CD4-positive, alpha-beta T cell treated with Interleukin-2 at 100 ng/mL for 4 hours (primary cell): ENCODE measurements around the gene FAF2.
"Not testable (repeated sequence)": the region's sequence is repeated elsewhere in the genome, so short reads cannot be mapped to it uniquely, and the experiment has no call there.

Experiments
- DNase-seq: peaks from one replicate; pipeline ENCODE4 v3.0.0-alpha.2; 2020; ENCODE audit warnings: low spot score

FAF2 gene, protein sequence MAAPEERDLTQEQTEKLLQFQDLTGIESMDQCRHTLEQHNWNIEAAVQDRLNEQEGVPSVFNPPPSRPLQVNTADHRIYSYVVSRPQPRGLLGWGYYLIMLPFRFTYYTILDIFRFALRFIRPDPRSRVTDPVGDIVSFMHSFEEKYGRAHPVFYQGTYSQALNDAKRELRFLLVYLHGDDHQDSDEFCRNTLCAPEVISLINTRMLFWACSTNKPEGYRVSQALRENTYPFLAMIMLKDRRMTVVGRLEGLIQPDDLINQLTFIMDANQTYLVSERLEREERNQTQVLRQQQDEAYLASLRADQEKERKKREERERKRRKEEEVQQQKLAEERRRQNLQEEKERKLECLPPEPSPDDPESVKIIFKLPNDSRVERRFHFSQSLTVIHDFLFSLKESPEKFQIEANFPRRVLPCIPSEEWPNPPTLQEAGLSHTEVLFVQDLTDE

DNA sequence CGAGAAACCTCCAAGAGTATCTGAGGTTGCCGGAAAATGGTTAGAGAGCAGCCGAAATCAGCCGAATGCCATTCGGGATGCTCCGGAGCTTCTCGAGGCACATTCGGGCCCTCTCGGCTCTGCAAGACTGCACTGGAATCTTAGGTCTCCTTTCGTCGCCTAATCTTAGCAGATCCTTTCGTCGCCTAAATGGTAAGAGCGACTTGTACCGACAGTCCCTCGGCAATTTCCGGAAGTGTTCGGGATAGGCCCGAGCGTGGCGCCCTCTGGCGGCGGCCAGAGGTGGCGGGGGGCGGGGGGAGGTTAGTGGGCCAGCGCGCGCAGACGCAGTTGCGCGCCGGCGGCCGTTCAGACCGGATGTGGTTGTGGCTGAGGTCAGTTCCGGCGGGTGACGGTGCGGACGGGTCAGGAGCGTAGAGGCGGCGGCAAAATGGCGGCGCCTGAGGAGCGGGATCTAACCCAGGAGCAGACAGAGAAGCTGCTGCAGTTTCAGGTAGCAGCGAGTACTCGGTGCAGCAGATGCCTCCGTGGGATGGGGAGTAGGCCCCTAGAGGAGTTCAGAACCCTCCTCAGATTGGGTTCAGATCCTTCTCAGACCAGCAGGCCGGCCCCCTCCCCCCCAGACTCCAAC is at the start of gene FAF2:
TSS of gene FAF2 (plus strand) at position 408 of the 631 bp plus-strand sequence. CDS start at position 431, 23 bp downstream.
- peak; percentile 99 for DNase-seq

DNA sequence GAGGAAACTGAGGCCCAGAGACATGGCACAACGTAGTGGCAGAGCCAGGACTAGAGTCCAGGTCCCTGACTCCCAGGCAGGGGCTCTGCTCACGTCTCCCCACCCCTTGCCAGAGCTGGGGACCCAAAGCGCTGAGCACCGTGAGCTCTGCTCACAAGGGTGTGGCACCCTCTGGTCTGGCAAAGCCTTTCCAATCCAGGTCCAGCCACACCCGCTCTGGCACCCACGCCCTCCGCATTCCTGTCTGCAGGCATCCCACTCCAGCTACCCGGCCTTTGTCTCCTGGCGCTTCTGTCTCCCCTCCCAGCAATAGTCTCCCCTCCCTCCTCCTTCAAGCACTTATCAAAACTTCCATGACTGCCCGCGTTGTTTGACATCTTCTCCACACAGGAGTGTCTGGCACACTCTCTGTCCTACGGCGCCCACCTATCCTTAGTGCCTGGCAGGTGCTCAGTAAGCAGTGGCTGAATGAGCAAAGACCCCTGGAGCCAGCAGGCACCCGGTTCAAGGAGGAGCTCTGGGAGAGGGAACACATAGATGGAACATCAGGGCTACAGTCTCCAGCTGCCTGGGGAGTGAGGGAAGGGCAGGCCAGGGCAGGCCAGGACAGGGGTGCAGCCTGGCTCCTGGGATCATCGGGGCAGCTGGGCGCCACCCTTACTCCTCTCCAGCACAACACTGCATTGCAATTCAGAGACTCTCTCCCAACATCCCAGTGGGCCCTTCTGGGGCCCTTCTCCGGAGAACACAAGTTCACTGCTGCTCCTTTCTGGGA is 47.6 kb upstream of the FAF2 start:
- DNase-seq: no peak

DNA sequence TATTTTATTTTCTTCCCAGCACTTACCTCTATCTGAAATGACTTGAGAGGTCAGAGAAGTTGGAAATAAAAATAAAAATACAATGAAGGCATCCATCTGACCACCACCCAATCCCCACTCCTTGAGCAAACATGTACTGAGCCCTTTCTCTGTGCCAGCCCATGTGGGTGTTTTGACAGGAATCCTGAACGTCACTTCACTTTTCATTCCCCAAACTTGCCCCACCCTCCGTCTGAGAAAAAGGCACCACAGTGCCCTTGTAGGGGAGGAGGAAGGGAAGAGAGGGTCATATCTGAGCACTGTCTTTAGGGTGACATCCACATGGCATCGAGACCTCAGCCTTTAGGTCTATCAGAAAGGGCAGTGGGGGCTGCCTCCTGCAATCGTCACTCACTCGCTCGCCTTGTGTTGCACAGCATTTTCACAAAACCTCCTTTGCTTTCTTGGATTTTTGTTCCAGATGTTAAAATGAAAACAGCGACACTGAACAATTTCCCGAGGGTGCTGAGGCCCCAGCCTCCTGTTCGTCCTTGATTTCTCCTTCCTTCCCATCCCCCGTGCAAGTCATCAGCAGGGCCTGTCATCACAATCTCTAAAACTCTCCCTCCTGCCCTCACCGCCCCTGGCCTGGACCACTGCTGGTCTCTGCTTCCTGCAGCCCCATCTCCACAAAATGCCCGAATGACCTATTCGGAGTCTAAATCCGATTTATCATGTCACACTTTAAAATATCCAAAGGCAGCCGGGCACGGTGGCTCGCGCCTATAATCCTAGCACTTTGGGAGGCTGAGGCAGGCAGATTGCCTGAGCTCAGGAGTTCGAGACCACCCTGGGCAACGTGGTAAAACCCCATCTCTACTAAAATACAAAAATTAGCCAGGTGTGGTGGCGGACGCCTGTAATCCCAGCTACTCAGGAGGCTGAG is 46.6 kb upstream of the FAF2 start:
- no peak for DNase-seq

DNA sequence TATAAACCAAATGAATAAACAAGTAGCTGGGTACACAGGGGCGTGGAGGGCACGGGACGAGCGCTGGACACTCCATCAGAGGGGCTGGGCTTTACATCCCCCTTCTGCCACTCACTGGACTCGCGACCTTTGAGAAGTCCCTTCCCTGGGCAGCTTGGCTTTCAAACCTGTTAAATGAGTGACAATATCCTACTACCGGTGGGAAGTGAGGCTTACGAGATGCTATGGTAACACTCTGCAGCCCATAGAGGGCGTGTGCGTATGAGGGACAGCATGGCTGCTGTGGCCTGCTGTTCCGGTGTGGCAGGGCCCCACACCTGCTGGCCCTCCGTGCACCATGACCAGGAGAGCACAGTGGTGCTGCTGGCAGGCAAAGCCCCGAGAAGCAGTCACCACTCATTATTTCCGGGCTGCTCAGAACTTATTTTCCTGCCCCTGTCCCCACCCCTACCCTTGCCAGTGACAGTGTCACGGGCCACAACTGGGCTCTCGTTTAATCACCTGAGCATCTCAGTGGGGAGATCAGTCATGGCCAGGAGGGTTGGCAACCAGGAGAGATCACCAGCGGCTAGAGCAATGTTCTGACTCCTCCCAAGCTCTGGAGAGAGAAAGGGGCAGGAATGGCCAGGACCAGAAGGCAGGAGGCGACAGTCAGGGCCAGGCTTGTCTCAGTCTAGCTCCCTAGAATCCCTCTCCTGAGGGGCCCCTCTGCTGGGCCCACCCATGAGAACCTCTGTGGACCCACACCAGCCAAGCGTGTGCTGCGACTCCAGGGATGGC is 42.3 kb upstream of the FAF2 start:
- DNase-seq: no peak

DNA sequence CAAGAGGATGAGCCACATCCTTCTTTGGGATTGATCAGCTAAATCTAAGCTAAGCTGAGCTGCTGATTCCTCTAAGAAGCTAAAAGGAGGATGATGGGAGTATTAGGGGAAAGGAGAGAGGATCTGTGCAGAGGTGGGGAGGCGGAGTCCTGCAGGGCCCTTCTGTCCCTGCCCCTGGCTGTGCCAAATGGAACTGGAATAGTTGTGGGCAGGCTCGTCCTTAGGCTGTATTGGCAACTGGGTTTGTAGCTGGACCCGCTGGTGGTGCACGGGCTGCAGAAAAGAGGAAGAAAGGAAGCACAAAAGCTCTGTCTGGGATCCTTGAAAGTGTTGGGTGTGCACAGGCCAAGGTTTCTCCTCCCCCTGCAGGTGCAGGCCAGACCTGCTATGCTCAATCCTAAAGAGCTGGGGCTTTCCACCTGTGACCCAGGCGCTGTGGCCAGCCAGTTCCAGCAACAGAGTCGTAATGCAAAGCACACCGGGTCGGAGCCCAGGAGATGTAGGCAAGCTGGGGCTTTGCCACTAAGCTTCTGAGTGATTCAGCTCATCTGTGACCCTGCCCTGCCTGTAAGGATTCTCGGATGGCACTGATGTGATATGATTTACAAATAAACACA is 41.6 kb upstream of the FAF2 start:
- DNase-seq: no peak

DNA sequence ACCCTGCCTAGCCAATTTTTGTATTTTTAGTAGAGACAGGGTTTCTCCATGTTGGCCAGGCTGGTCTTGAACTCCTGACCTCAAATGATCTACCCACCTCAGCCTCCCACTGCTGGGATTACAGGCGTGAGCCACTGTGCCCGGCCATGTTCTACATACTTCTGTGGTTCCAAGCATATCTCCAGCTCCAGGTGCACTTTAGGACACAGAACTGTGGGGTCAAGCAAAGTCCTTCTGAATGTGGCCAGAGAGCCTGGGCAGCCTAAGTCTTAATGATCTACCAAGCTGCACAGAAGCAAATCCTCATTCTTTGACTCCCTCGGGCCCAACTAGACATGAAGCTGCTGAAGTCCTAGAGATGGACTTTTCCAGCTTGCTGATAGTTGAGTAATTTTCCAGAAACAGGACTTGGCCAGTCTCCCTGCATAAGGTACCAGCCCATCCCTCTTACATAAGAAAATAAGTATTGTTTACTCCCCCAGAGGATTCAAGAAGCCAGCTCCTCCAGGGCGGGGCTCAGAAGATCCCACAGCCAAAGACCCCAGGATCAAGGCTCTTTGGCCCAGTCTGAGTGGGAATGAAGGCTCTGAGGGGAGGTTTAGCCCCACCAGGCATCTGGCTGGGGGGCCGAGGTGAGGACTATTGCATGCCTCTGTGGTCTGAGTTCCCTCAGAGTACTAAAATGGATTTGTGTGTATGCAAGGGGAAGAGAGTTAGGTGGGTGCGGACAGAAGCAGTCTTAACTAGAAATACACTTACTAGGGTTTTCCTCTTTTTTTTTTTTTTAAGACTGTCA is 40.5 kb upstream of the FAF2 start:
- no peak for DNase-seq

DNA sequence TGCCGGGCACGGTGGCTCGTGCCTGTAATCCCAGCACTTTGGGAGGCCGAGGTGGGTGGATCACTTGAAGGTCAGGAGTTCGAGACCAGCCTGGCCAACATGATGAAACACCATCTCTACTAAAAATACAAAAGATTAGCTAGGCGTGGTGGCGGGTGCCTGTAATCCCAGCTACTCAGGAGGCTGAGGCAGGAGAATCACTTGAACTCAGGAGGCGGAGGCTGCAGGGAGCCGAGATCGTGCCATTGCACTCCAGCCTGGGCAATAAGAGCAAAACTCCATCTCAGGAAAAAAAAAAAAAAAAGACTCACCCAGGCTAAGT is 40.0 kb upstream of the FAF2 start:
- not testable (repeated sequence) for DNase-seq

DNA sequence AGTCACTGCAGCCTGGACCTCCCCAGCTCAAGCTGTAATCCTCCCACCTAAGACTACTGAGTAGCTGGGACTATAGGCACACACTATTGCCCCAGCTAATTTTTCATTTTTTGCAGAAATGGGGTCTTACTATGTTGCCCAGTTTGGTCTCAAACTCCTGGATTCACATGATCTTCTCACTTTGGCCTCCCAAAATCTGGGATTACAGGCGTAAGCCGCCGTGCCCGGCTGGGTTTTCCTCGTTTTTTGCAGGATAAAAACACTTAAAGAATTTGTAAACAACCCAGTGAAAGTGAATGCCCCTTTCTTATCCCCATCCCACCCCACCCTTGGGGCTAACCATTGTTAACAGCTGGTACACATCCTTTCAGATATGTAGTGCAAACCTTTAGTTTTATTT is 39.6 kb upstream of the FAF2 start:
- no peak for DNase-seq

DNA sequence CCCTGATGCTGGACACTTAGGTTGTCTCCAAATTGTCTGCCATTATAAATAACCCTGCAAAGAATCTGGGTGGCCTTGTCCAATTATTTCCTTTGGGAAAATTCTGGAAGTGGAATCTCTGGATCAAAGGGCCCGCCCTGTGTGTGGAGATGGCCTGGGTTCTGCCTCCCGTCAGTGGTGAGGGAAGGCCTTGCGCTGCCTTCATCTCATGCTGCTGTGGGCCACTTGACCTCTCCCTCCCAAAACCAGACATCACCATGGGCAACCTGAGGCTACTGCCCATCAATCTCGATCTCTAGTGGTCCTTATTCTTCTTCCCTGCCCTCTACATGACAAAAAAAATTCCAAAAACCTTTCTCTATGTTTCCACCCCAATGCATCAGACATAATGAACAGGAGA is 38.4 kb upstream of the FAF2 start:
- DNase-seq: no peak

DNA sequence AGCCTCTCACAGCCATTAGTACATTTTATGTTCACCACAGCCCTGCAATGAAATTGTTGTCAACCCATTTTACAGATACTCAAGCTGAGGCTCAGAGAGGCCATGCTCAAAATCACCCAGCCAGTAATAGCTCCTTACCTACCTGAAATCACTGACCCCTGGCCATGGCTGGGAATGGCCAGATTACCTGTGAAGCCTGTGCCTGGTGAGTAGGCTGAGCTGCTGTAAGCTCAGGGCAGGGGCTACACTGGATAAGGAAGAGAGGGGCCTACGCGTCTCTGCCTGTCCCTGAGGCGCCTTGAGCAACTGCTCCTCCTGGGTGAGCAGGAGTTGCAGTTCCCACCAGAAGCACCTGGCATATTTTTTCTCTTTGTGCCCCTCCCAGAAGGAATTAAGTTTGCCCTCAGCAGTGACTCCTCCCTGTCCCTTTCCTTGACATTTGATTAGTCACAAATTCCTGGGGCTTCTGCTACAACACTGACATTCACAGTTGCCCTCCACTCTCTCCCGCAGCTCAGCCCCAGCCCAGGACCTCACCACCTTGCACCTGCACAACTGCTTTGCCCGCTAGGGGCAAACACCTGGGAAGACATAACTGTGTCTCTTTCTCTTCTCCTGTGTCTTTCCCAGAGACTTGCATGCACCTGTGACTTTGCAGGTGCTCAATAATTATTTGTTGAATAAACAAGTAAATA is 37.6 kb upstream of the FAF2 start:
- no peak for DNase-seq

DNA sequence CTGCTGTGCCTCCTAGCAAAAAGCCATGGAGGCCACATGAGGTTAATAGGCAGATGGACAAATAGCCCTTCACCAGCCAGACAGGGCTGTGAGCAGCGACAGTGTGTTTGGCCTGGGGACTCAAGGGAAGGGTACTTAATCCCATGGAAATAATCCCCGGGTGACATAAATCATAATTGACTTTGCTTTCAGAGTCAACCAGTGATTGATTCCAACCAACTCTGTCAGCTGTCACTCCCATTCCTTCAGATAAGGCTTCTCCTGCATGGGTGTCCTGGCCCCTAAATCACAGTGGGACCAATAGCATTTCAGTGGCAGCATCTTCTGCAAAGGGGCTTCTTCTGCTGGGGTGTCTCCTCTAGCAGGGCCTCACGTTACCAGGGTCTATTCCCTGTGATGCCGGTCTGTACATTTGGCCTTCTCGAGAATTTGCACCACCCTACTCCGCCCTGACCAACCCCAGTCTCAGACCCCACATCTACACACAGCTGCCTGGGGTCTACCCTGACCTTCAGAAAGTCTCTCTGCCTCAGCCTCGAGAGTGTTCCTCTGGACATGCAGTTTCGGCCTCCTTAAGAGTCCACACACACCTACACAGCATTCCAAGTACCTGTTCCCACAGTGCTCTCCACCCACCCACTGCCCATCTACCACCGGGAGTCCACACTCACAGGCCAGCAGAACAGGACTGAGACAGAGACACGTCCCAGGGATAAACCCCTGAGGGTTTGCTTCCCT is 35.5 kb upstream of the FAF2 start:
- no peak for DNase-seq

DNA sequence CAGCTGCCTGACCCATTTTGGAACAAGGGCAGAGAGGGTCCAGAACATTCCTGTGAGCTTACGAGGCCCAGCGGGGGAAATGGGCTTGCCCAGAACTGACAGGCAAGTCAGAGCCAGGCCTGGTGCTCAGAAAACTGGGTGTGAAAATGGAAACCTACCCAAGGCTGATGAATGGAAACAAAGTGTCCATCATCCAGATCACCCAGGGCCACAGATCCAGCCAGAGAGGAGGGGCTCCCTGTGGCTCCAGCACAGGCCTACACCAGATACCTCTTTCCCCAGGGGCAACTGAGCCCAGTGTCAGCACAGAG is 35.0 kb upstream of the FAF2 start:
- no peak for DNase-seq

DNA sequence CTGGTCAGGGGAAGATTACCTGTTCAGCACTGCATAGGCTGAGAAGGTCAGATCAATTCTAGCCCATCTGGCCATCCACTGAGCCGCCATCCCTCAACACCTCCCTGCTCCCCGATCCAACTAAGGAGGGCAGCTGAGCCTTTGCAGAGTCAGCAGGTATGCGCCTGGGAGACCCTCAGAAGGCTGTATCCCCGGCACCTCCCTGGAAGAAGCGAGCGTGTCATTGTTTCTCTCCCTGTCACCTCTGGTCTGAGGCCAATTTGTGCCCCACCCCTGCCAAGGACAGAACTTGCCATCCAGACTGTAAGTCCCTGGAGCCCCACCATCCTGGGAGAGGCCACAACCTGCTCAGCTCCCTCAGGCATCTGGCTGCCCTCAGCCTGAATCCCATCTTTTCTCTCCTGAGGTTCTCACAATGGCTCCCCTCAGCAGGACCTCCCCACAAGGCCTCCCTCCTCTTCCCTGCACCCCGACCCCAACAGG is 34.4 kb upstream of the FAF2 start:
- DNase-seq: no peak

DNA sequence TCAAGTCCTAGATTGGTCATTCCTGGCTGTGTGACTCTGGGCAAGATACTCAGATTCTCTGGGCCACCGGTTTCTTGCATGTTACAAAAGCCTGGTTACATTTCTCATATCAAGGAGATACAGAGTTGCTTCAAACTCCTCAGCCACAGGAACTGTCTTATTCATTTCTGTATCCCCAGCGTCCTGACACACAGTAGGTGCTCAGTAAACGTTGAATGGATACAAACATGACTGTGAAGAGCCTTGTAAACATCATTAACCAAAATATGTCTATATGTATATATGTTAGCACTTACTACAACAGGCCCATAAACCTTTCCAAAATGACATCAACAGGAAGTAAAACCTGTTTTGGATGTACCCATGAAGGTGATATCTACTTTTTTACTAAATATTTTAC is 33.5 kb upstream of the FAF2 start:
- DNase-seq: no peak

DNA sequence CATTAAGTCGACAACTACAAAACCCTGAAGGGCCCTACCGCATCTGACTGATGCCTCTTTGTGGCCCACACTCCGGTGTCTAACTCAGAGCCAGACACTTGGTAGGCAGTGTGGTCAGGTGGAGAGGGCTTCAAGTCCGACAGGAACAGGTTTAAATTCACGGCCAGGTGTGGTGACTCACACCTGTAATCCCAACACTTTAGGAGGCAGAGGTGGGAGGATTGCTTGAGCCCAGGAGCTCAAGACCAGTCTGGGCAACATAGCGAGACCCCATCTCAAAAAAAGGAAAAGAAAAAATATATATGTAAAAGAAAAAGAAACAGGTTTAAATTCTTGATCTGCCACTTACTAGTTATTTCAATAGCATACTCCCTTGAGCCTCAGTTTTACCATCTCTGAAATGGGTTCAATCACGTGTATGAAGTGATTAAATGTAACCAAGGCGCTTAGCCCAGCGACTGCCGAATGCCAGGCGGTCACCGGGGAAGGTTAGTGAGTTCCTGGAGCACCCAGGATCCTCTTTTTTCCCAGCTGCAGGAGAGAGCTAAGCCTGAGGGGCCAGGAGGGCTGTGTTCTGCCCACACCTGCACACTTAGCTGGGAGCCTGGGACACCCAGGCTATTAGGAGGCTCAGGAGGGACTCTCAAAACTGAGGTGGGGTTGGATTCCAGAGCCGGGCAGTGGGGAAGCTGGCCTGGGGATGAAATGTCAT is 32.8 kb upstream of the FAF2 start:
- DNase-seq: no peak

DNA sequence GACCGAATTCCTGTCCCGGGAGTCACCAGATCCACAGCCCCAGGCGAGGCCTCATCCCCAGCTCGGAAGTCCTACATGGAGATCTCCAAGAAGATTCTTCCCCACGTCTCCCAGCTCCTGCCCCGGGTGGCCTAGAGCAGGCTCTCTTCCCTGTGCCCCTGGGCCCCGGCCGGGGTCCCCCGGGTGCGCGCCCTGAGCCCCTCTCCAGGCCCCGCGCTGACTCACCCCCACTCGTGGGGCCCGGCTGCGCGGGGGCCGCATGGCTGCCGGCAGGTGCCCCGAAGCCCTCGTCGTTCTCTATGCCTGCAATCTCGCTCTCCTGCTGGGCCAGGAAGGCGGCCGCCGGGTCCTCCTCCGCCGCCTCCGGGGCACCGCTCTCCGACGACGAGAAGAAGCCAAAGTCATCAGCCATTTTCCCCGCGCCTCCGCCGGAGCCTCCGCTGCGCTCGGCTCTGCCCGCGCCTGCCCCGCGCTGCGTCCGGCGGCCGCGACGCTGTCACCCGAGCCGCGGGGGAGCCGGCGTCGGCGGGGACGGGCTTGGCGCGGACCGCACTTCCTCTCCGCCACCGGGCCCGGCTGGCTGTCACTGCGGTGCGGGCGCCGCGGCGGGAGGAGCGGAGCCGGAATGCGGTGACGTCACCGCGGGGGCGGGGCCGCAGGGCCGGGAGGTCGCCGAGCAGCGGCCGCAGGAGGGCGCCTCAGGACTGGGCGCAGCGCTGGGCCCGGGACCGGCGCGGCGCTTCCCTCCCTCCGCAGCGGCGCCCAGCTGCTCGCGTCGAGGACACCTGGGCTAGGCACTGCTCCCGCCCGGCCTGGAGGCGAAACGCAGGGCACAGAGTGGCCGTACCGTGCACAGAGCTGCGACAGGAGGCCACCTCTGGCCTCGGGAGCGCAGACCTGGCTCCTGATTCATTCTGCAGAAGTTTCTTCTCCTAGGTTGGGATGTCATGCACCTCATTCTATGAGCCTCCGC is 31.9 kb upstream of the FAF2 start, which contains the start of gene CLTB:
TSS of gene CLTB (minus strand) at position 588 of the 973 bp plus-strand sequence. CDS start at position 412, 176 bp downstream.
- peak; percentile 91 for DNase-seq
